ENCODE measurements around the gene CYP2A7. TPM values are rescaled to one million over a fixed set of nuclear protein-coding genes. Genes with fewer than 3 reads are reported as not detected.

Gene CYP2A7
- total RNA-seq, 1 donor, result not detected

Other genes with a start within 250 kb of the CYP2A7 start
- 51.4 and 251 TPM in 2 replicates for gene NUMBL, start 191.6 kb downstream of the CYP2A7 start, total RNA-seq (ENCODE audit: low replicate concordance)
- gene COQ8B, start 165.3 kb downstream of the CYP2A7 start, total RNA-seq (ENCODE audit: low replicate concordance), result 19.5 and 29.5 TPM in 2 replicates
- 12.7 and 15.2 TPM in 2 replicates for gene ITPKC, start 165.1 kb downstream of the CYP2A7 start, total RNA-seq (ENCODE audit: low replicate concordance)
- 0.74 and 0.99 TPM in 2 replicates for gene ACTMAP, start 131.8 kb downstream of the CYP2A7 start, total RNA-seq (ENCODE audit: low replicate concordance)
- 19.1 and 29.8 TPM in 2 replicates for gene SNRPA, start 131.0 kb downstream of the CYP2A7 start, total RNA-seq (ENCODE audit: low replicate concordance)
- gene MIA, start 106.7 kb downstream of the CYP2A7 start, total RNA-seq (ENCODE audit: low replicate concordance), result not detected in 2 replicates
- 9.0 and 10.1 TPM in 2 replicates for gene RAB4B, start 104.0 kb downstream of the CYP2A7 start, total RNA-seq (ENCODE audit: low replicate concordance)
- 60.6 and 64.2 TPM in 2 replicates for gene EGLN2, start 83.0 kb downstream of the CYP2A7 start, total RNA-seq (ENCODE audit: low replicate concordance)
- gene CYP2A6, start 31.8 kb downstream of the CYP2A7 start, total RNA-seq (ENCODE audit: low replicate concordance), result not detected in 2 replicates
- not detected in 2 replicates for gene CYP2B6, start 109.1 kb upstream of the CYP2A7 start, total RNA-seq (ENCODE audit: low replicate concordance)
- not detected in 2 replicates for gene CYP2A13, start 206.2 kb upstream of the CYP2A7 start, total RNA-seq (ENCODE audit: low replicate concordance)
- gene CYP2F1, start 232.2 kb upstream of the CYP2A7 start, total RNA-seq (ENCODE audit: low replicate concordance), result not detected in 2 replicates

Data from fibroblast of the aortic adventitia (primary cell).